ENCODE measurements around the gene STX3. TPM values are rescaled to one million over a fixed set of nuclear protein-coding genes. Genes with fewer than 3 reads are reported as not detected.

The STX3 gene
- polyA plus RNA-seq, 2 donors, result 8.9 to 10.6 TPM

DNA sequence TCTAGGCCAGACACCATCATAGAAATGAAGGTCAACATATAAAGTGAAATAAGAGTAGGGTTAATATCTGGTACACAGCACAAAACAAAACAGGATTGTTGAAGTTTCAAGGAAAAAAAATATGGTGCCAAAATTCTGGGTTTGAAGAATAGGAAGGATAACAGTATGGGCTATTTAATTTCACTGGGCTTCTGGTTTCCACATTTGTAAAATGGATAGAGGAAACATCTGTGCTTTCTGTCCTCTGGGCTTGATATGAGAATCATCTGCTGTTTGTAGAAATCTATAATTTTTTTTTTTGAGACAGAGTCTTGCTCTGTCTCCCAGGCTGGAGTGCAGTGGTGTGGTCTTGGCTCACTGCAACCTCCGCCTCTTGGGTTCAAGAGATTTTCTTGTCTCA lies 27.8 kb upstream of the STX3 start:
- 80 to 88% methylated on average over 1 of the region's 1 CpG for WGBS, 2 donors
- Histone ChIP-seq H3K4me3 (ENCODE audit: low read depth in 1 of 2, low read length in 2 of 2) (no peak overlapping the region), H3K27ac (ENCODE audit: low read depth in 2 of 2, low read length in 1 of 2) (no peak overlapping the region), H3K4me1 (ENCODE audit: control insufficient read depth in 2 of 2, insufficient read depth in 2 of 2, low read length in 1 of 2) (no peaks in the 10 kb centered on the region), H3K9me3 (ENCODE audit: control insufficient read depth in 2 of 2, insufficient read depth in 1 of 2, low read depth in 1 of 2, low read length in 1 of 2) (no peaks in the 10 kb centered on the region), H3K27me3 (ENCODE audit: control insufficient read depth in 1 of 2, insufficient read depth in 2 of 2, low read length in 2 of 2) (no peaks in the 10 kb centered on the region), H3K36me3 (ENCODE audit: control insufficient read depth in 2 of 2, insufficient read depth in 2 of 2, low read length in 1 of 2) (no peaks in the 10 kb centered on the region)

GRCh38 chr11:59728154-59728553 lies 27.0 kb upstream of the STX3 start:
- H3K27me3 ChIP-seq (ENCODE audit: control insufficient read depth in 1 of 2, insufficient read depth in 2 of 2, low read length in 2 of 2), result no peaks in the 10 kb centered on the region
- no peak overlapping the region for H3K27ac ChIP-seq (ENCODE audit: low read depth in 2 of 2, low read length in 1 of 2)
- no peaks in the 10 kb centered on the region for H3K4me1 ChIP-seq (ENCODE audit: control insufficient read depth in 2 of 2, insufficient read depth in 2 of 2, low read length in 1 of 2)
- H3K36me3 ChIP-seq (ENCODE audit: control insufficient read depth in 2 of 2, insufficient read depth in 2 of 2, low read length in 1 of 2), result no peaks in the 10 kb centered on the region
- H3K9me3 ChIP-seq (ENCODE audit: control insufficient read depth in 2 of 2, insufficient read depth in 1 of 2, low read depth in 1 of 2, low read length in 1 of 2), result no peaks in the 10 kb centered on the region
- WGBS, 2 donors, result 67 to 73% methylated on average over 3 of the region's 3 CpGs
- H3K4me3 ChIP-seq (ENCODE audit: low read depth in 1 of 2, low read length in 2 of 2), result no peak overlapping the region

GRCh38 chr11:59728913-59729312 lies 26.3 kb upstream of the STX3 start:
- H3K4me3 ChIP-seq (ENCODE audit: low read depth in 1 of 2, low read length in 2 of 2), result no peak overlapping the region
- WGBS, 2 donors, result 49 to 53% methylated on average over 1 of the region's 1 CpG
- H3K27me3 ChIP-seq (ENCODE audit: control insufficient read depth in 1 of 2, insufficient read depth in 2 of 2, low read length in 2 of 2), result no peaks in the 10 kb centered on the region
- no peaks in the 10 kb centered on the region for H3K9me3 ChIP-seq (ENCODE audit: control insufficient read depth in 2 of 2, insufficient read depth in 1 of 2, low read depth in 1 of 2, low read length in 1 of 2)
- H3K36me3 ChIP-seq (ENCODE audit: control insufficient read depth in 2 of 2, insufficient read depth in 2 of 2, low read length in 1 of 2), result no peaks in the 10 kb centered on the region
- H3K4me1 ChIP-seq (ENCODE audit: control insufficient read depth in 2 of 2, insufficient read depth in 2 of 2, low read length in 1 of 2), result no peaks in the 10 kb centered on the region
- no peak overlapping the region for H3K27ac ChIP-seq (ENCODE audit: low read depth in 2 of 2, low read length in 1 of 2)

- H3K9me3 ChIP-seq (ENCODE audit: control insufficient read depth in 2 of 2, insufficient read depth in 1 of 2, low read depth in 1 of 2, low read length in 1 of 2), result no peaks in the 10 kb centered on the region
- 87 to 88% methylated on average over 5 of the region's 5 CpGs for WGBS, 2 donors
- no peak overlapping the region for H3K27ac ChIP-seq (ENCODE audit: low read depth in 2 of 2, low read length in 1 of 2)
- H3K4me1 ChIP-seq (ENCODE audit: control insufficient read depth in 2 of 2, insufficient read depth in 2 of 2, low read length in 1 of 2), result no peaks in the 10 kb centered on the region
- no peak overlapping the region for H3K4me3 ChIP-seq (ENCODE audit: low read depth in 1 of 2, low read length in 2 of 2)
- H3K36me3 ChIP-seq (ENCODE audit: control insufficient read depth in 2 of 2, insufficient read depth in 2 of 2, low read length in 1 of 2), result no peaks in the 10 kb centered on the region
- no peaks in the 10 kb centered on the region for H3K27me3 ChIP-seq (ENCODE audit: control insufficient read depth in 1 of 2, insufficient read depth in 2 of 2, low read length in 2 of 2)
These were observed 25.3 kb upstream of the STX3 start for GRCh38 chr11:59729834-59730233.

- H3K27me3 ChIP-seq (ENCODE audit: control insufficient read depth in 1 of 2, insufficient read depth in 2 of 2, low read length in 2 of 2), result no peaks in the 10 kb centered on the region
- H3K4me3 ChIP-seq (ENCODE audit: low read depth in 1 of 2, low read length in 2 of 2), result no peak overlapping the region
- H3K36me3 ChIP-seq (ENCODE audit: control insufficient read depth in 2 of 2, insufficient read depth in 2 of 2, low read length in 1 of 2), result no peaks in the 10 kb centered on the region
- no peak overlapping the region for H3K27ac ChIP-seq (ENCODE audit: low read depth in 2 of 2, low read length in 1 of 2)
- H3K4me1 ChIP-seq (ENCODE audit: control insufficient read depth in 2 of 2, insufficient read depth in 2 of 2, low read length in 1 of 2), result no peaks in the 10 kb centered on the region
- WGBS, 2 donors, result 80 to 82% methylated on average over 2 of the region's 2 CpGs
- no peaks in the 10 kb centered on the region for H3K9me3 ChIP-seq (ENCODE audit: control insufficient read depth in 2 of 2, insufficient read depth in 1 of 2, low read depth in 1 of 2, low read length in 1 of 2)
These were observed 24.1 kb upstream of the STX3 start for GRCh38 chr11:59730896-59731565.

GRCh38 chr11:59746111-59746510 lies 9.1 kb upstream of the STX3 start:
- H3K27me3 ChIP-seq (ENCODE audit: control insufficient read depth in 1 of 2, insufficient read depth in 2 of 2, low read length in 2 of 2), result no peaks in the 10 kb centered on the region
- H3K9me3 ChIP-seq (ENCODE audit: control insufficient read depth in 2 of 2, insufficient read depth in 1 of 2, low read depth in 1 of 2, low read length in 1 of 2), result no peaks in the 10 kb centered on the region
- WGBS, 2 donors, result 86 to 90% methylated on average over 2 of the region's 2 CpGs
- no peaks in the 10 kb centered on the region for H3K36me3 ChIP-seq (ENCODE audit: control insufficient read depth in 2 of 2, insufficient read depth in 2 of 2, low read length in 1 of 2)
- no peak overlapping the region for H3K4me3 ChIP-seq (ENCODE audit: low read depth in 1 of 2, low read length in 2 of 2)
- no peaks in the 10 kb centered on the region for H3K4me1 ChIP-seq (ENCODE audit: control insufficient read depth in 2 of 2, insufficient read depth in 2 of 2, low read length in 1 of 2)
- no peak overlapping the region for H3K27ac ChIP-seq (ENCODE audit: low read depth in 2 of 2, low read length in 1 of 2)

DNA sequence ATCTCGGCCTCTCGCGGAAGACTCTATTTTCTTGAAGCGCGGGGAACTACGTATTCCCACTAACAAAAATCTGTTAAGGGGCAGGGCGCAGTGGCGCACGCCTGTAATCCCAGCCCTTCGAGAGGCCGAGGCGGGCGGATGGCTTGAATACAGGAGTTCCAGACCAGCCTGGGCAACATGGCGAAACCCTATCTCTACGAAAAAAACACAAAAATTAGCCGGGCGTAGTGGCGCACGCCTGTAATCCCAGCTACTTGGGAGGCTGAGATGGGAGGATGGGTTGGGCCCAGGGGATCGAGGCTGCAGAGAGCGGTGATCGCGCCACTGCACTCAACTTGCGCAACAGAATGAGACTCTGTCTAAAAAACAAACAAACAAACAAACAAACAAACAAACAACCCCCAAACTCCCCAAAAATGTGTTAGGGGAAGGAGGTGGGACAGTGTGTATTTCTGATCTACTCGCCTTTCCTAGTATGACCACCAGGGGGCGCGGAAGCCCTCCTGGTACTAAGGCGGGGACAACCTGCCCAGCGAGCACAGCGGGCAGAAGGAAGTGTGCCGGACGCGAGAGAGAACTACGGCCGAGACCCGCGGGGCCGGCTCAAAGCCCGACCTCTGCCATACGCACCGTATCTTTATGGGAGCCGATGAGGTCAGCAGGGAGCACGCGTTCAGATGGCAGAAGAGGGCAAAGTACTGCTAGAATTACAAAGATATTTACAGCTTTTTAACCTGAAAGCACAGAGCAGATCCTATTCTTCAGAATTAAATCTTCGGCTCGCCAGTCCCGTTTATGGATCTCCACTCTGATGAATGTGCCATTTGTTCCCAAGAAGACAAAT lies 1.3 kb upstream of the STX3 start:
- 32% methylated on average over 47 of the region's 47 CpGs for WGBS, 2 donors
- peak overlapping the region; percentile 41 to 56 for H3K27ac ChIP-seq (ENCODE audit: low read depth in 2 of 2, low read length in 1 of 2)
- no peaks in the 10 kb centered on the region for H3K9me3 ChIP-seq (ENCODE audit: control insufficient read depth in 2 of 2, insufficient read depth in 1 of 2, low read depth in 1 of 2, low read length in 1 of 2)
- H3K36me3 ChIP-seq (ENCODE audit: control insufficient read depth in 2 of 2, insufficient read depth in 2 of 2, low read length in 1 of 2), result no peaks in the 10 kb centered on the region
- H3K27me3 ChIP-seq (ENCODE audit: control insufficient read depth in 1 of 2, insufficient read depth in 2 of 2, low read length in 2 of 2), result no peaks in the 10 kb centered on the region
- peak overlapping the region; percentile 78 to 82 for H3K4me3 ChIP-seq (ENCODE audit: low read depth in 1 of 2, low read length in 2 of 2)
- H3K4me1 ChIP-seq (ENCODE audit: control insufficient read depth in 2 of 2, insufficient read depth in 2 of 2, low read length in 1 of 2), result peaks cover 2% of the 10 kb centered on the region in 2 donors

GRCh38 chr11:59754494-59754858 lies 700 bp upstream of the STX3 start:
- 0% methylated on average over 20 of the region's 20 CpGs for WGBS, 2 donors
- H3K9me3 ChIP-seq (ENCODE audit: control insufficient read depth in 2 of 2, insufficient read depth in 1 of 2, low read depth in 1 of 2, low read length in 1 of 2), result no peaks in the 10 kb centered on the region
- peaks cover 2% of the 10 kb centered on the region in 2 donors for H3K4me1 ChIP-seq (ENCODE audit: control insufficient read depth in 2 of 2, insufficient read depth in 2 of 2, low read length in 1 of 2)
- no peaks in the 10 kb centered on the region for H3K27me3 ChIP-seq (ENCODE audit: control insufficient read depth in 1 of 2, insufficient read depth in 2 of 2, low read length in 2 of 2)
- H3K27ac ChIP-seq (ENCODE audit: low read depth in 2 of 2, low read length in 1 of 2), result peak overlapping the region; percentile 88 to 90
- H3K36me3 ChIP-seq (ENCODE audit: control insufficient read depth in 2 of 2, insufficient read depth in 2 of 2, low read length in 1 of 2), result no peaks in the 10 kb centered on the region
- peak overlapping the region; percentile 78 to 82 for H3K4me3 ChIP-seq (ENCODE audit: low read depth in 1 of 2, low read length in 2 of 2)

DNA sequence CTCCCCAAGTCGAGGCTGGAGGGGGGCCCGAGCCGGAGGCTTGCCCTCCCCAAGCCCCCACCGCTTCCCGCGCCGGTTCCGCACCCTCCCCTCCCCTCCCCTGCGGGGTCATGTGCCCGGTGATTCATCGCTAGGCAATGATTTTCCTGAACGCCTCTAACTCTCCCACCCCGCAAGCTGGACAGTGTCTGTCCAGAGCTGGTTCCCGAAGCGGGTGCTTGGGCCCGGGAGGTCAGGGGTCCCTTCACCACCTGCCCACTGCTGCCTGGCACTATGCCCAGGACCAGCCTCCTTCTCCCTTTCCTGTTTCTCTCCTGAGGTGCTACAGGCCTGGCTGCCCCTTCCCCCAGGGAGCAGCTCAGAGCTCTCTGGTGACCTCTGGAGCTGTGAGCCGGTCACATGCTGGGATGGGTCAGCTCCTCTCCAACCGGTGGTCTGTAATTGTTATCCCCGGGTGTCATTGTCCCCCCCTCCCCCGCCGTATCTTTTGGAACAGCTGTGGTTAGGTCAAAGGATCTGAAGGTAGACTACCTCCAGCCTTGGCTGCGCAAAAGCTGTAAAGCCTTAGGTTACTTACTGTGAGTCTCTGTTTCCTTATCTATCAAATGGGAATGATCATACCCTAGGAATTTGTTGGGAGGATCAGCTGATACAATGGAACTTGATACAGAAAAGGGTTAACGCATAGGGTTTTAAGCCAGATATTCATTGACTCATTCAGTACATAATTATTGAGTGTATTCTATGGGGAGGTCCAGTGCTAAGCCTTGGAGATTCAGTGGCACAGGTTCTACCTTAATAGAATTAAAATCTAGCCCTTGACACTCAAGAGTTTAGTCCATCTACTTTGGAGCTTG lies 753 bp downstream of the STX3 start:
- Histone ChIP-seq H3K27ac (ENCODE audit: low read depth in 2 of 2, low read length in 1 of 2) (peak overlapping the region; percentile 88 to 90), H3K4me1 (ENCODE audit: control insufficient read depth in 2 of 2, insufficient read depth in 2 of 2, low read length in 1 of 2) (peaks cover 2% of the 10 kb centered on the region in 2 donors), H3K27me3 (ENCODE audit: control insufficient read depth in 1 of 2, insufficient read depth in 2 of 2, low read length in 2 of 2) (no peaks in the 10 kb centered on the region), H3K36me3 (ENCODE audit: control insufficient read depth in 2 of 2, insufficient read depth in 2 of 2, low read length in 1 of 2) (no peaks in the 10 kb centered on the region), H3K4me3 (ENCODE audit: low read depth in 1 of 2, low read length in 2 of 2) (peak overlapping the region; percentile 78 to 82), H3K9me3 (ENCODE audit: control insufficient read depth in 2 of 2, insufficient read depth in 1 of 2, low read depth in 1 of 2, low read length in 1 of 2) (no peaks in the 10 kb centered on the region)
- WGBS, 2 donors, result 5 to 10% methylated on average over 12 to 23 of the region's 23 CpGs

Measured in esophagus (tissue), 2 donors.